Inferior parietal cortex (tissue), 1 donor: ENCODE results near the gene SPINT2.
"Not testable (repeated sequence)": the region's sequence is repeated elsewhere in the genome, so short reads cannot be mapped to it uniquely, and the experiment has no call there.

Experiments used
- DNase-seq: peaks from one replicate; pipeline ENCODE4 v3.0.0-alpha.2; 2016; ENCODE audit errors: extremely low spot score

The SPINT2 gene

GRCh38 chr19:38320969-38321339 lies 56.6 kb downstream of the SPINT2 start:
- DNase-seq: no peak

- DNase-seq: no peak
Measured at GRCh38 chr19:38321646-38322196, 57.3 kb downstream of the SPINT2 start.

GRCh38 chr19:38323291-38323690 lies 58.9 kb downstream of the SPINT2 start:
- DNase-seq: no peak

- no peak for DNase-seq
Measured at GRCh38 chr19:38324431-38324830, 60.1 kb downstream of the SPINT2 start.

GRCh38 chr19:38326591-38326990 lies 62.2 kb downstream of the SPINT2 start:
- DNase-seq: no peak

- no peak for DNase-seq
Measured at GRCh38 chr19:38329651-38330050, 65.3 kb downstream of the SPINT2 start.

GRCh38 chr19:38331728-38332127 lies 67.4 kb downstream of the SPINT2 start:
- DNase-seq: no peak

GRCh38 chr19:38333245-38333644 lies 68.9 kb downstream of the SPINT2 start:
- no peak for DNase-seq

GRCh38 chr19:38335949-38336637 lies 71.7 kb downstream of the SPINT2 start:
- DNase-seq: peak; percentile 89

- peak; percentile 71 for DNase-seq
Measured at GRCh38 chr19:38336638-38337359, 72.4 kb downstream of the SPINT2 start.

GRCh38 chr19:38337360-38337653 lies 72.9 kb downstream of the SPINT2 start:
- no peak for DNase-seq

GRCh38 chr19:38339011-38339410 lies 74.6 kb downstream of the SPINT2 start:
- not testable (repeated sequence) for DNase-seq

- DNase-seq: no peak
Measured at GRCh38 chr19:38340927-38341326, 76.6 kb downstream of the SPINT2 start.
